ENCODE measurements around the gene MAP3K7CL. TPM values are rescaled to one million over a fixed set of nuclear protein-coding genes. Genes with fewer than 3 reads are reported as not detected.

Gene MAP3K7CL
- total RNA-seq, 1 donor = 20.7 TPM

DNA sequence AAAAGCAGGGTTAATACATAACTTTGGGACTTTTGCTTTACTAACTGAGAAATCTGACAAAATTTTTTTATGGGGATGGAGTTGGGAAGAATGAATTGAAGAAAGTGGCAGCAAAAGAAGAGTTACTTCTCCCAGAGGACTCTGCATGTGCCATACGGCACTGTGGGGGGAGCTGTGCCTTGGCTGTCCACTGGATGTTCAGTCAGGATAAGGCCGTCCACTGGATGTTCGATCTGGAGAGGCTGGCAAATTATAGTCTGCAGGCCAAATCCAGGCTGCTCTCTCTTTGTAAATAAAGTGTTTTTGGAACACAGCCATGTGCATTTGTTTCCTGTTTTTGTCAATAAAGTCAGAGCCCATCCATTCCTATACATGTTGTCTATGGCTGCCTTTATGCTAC lies 4.5 kb upstream of the MAP3K7CL start:
- TF ChIP-seq, protein P1, sequence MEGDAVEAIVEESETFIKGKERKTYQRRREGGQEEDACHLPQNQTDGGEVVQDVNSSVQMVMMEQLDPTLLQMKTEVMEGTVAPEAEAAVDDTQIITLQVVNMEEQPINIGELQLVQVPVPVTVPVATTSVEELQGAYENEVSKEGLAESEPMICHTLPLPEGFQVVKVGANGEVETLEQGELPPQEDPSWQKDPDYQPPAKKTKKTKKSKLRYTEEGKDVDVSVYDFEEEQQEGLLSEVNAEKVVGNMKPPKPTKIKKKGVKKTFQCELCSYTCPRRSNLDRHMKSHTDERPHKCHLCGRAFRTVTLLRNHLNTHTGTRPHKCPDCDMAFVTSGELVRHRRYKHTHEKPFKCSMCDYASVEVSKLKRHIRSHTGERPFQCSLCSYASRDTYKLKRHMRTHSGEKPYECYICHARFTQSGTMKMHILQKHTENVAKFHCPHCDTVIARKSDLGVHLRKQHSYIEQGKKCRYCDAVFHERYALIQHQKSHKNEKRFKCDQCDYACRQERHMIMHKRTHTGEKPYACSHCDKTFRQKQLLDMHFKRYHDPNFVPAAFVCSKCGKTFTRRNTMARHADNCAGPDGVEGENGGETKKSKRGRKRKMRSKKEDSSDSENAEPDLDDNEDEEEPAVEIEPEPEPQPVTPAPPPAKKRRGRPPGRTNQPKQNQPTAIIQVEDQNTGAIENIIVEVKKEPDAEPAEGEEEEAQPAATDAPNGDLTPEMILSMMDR (IDR thresholded peaks at IDR 0.05; ENCODE audit: insufficient read depth, low read depth, low read length) = no peak
- H3K4me3 ChIP-seq (ENCODE audit: low read depth, low read length) = no peak overlapping the region
- no peak for DNase-seq (ENCODE audit: low read depth)

DNA sequence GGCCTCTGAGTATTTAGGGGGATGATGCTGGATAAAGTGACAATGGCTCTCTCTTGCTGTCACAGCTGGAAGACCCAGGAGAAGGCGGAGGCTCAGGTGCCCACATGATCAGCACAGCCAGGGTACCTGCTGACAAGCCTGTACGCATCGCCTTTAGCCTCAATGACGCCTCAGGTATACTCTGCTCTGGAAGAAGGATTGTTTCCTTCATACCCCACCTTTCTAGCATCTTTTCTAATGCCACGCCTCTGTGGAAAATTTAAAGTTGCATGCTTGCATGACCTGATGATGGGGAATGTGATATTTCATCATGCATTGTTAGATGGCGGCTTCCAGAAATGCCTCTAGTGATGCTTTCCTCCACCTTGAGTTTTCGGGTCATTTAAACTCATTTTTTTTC lies 2.8 kb downstream of the MAP3K7CL start:
- TF ChIP-seq, protein P1 (IDR thresholded peaks at IDR 0.05; ENCODE audit: insufficient read depth, low read depth, low read length) = no peak
- no peak overlapping the region for H3K4me3 ChIP-seq (ENCODE audit: low read depth, low read length)
- DNase-seq (ENCODE audit: low read depth) = no peak

DNA sequence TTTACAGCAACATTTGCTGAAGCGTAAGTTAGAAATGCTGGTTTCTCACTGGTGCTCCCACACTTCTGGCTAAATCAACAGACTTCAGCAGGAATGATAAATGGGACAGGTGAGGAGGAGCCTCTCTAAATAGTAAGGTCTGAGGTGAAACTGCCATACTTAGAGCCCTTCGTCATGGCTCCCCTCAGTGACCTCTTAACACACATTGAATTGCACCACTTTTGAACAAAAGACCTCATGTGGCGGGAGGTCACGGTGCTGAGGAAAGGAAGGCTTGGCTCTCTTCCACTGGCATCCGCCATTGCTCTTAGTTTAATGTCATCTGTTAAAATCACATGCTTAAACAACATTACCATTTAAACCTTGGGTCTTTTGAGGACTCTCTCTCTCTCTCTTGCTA lies 3.4 kb downstream of the MAP3K7CL start:
- no peak for DNase-seq (ENCODE audit: low read depth)
- H3K4me3 ChIP-seq (ENCODE audit: low read depth, low read length) = no peak overlapping the region
- TF ChIP-seq, protein P1 (IDR thresholded peaks at IDR 0.05; ENCODE audit: insufficient read depth, low read depth, low read length) = no peak

DNA sequence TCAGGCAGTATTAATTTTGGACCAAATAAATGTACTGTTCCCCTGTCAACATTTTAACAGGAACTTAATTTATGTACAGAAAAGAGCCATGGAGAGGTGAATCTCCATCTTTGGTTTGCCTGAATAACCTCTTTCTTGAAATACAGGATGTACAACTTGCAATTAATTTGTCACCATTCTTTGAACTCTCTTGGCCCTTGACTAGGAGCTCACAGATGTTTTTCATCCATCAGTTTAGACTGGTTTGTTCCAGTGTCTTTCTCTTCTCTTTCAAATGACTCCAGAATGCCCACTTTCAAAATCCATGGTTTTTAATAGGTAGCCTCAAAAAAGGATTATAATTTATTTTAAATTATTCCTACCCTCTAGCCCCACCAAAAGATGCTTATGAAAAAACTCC lies 5.0 kb downstream of the MAP3K7CL start:
- no peak for DNase-seq (ENCODE audit: low read depth)
- H3K4me3 ChIP-seq (ENCODE audit: low read depth, low read length) = no peak overlapping the region
- TF ChIP-seq, protein P1 (IDR thresholded peaks at IDR 0.05; ENCODE audit: insufficient read depth, low read depth, low read length) = no peak

DNA sequence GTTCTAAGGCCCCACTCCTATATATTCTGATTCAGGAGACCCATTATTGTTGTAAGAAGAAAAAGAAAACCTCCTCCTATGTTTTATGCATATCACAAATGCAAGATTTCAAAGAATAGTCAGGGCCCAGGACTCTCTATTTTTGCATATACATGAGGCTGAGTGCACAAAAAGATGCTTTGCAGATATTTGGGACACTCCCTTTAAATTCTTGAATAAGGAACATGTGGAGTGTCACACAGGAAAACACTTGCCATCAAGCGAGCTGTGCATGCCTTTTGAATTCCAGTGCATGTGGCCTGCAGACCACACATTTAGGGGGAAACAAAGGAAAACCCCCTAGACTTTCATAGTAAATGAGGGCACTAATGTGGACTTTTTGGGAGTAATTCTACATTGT lies 5.6 kb downstream of the MAP3K7CL start:
- no peak overlapping the region for H3K4me3 ChIP-seq (ENCODE audit: low read depth, low read length)
- TF ChIP-seq, protein P1 (IDR thresholded peaks at IDR 0.05; ENCODE audit: insufficient read depth, low read depth, low read length) = no peak
- DNase-seq (ENCODE audit: low read depth) = no peak

DNA sequence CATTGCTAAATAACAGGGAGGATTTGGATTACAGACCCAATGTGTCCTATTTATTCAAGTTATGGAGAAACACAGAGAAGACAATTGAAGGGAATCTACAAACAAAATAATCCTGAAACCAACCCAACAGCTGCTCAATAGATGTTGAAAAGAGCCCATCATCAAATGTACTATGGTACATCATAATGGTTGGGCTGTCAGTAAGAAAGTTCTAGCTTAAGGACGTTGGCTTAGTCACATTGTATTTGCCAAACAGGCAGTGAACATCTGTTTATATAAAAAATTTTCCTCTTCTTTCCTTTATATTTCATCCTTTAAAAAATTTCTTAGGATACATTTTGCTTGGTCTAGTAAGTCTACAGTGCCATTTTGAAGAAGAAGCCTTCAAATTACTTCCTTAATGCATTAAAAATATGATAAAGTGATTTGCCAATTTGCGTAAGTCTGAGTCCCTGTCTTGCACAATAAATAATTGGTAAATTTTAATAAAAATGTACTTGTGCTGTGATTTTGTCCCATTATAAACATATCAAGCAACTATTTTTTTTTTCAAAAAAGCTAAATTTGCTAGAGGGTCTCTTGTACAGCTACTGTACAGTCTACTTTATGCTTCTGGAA lies 14.4 kb downstream of the MAP3K7CL start:
- DNase-seq (ENCODE audit: low read depth) = no peak
- TF ChIP-seq, protein P1 (IDR thresholded peaks at IDR 0.05; ENCODE audit: insufficient read depth, low read depth, low read length) = no peak
- H3K4me3 ChIP-seq (ENCODE audit: low read depth, low read length) = no peak overlapping the region

DNA sequence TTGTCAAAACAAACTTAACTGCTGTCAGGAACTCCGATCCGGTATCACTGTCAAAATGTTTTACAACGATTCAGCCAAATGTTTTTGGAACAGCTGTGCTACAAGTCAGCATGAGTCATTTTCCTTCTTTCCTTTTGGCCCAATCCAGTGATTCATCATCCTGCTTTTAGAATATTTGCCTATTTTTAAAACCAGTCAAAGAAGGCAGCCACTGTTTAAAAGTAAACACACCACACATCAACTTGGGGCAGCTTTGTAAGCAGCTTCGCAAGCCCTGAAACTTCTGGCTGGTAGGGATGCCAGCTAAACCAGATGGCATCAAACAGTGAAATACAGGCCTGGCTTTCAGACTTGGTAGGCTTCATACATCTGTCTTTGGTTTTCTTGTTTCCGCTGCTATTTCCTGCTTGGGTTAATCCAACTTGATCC lies 14.9 kb downstream of the MAP3K7CL start:
- TF ChIP-seq, protein P1 (IDR thresholded peaks at IDR 0.05; ENCODE audit: insufficient read depth, low read depth, low read length) = no peak
- no peak overlapping the region for H3K4me3 ChIP-seq (ENCODE audit: low read depth, low read length)
- DNase-seq (ENCODE audit: low read depth) = peak; percentile 92

Measured in fibroblast of villous mesenchyme (primary cell).